ENCODE measurements around the gene DENND1A.

- TF ChIP-seq NFE2L1 (CRISPR knock-in tag; IDR thresholded peaks at IDR 0.05) (no peak), TCF7 (CRISPR knock-in tag; IDR thresholded peaks at IDR 0.05; ENCODE audit: low read depth) (no peak), CTCF (IDR thresholded peaks at IDR 0.05) (no peak), USF2 (CRISPR knock-in tag; IDR thresholded peaks at IDR 0.05) (no peak), AFF4 (CRISPR knock-in tag; IDR thresholded peaks at IDR 0.05; ENCODE audit: borderline replicate concordance) (no peak), ESRRA (CRISPR knock-in tag; IDR thresholded peaks at IDR 0.05; ENCODE audit: borderline replicate concordance) (no peak), IRF1 (CRISPR knock-in tag; IDR thresholded peaks at IDR 0.05) (no peak)
Observed at GRCh38 chr9:123392802-123393201, 537.1 kb downstream of the DENND1A start.
